Activated CD4-positive, alpha-beta T cell treated with anti-CD3 and anti-CD28 coated beads for 48 hours (primary cell): Measurements from ENCODE around the gene CLEC4E.
"Not testable (repeated sequence)": the region's sequence is repeated elsewhere in the genome, so short reads cannot be mapped to it uniquely, and the experiment has no call there.

ENCODE experiments used
- DNase-seq: peaks from one replicate; pipeline ENCODE4 v3.0.0-alpha.2; 2020

CLEC4E gene

DNA sequence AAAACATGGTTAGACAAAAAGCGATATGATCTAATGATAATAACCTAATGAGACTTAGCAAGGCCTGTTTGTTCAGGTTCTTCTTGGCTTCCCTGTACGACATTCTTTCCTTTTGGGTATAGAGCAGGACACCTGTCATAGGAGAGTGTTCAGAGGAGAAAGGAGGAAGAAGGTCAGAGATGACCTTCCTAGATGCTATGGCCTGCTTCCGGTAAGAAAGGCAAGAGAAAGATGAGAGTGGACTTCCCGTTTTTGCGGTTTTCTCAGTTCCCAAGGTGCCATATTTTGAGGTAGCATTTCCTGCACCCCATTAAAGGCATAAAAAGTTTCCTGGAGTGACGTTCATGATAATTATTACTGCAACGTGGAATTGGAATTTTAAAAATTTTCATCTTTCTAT lies 8.7 kb downstream of the CLEC4E start:
- no peak for DNase-seq

DNA sequence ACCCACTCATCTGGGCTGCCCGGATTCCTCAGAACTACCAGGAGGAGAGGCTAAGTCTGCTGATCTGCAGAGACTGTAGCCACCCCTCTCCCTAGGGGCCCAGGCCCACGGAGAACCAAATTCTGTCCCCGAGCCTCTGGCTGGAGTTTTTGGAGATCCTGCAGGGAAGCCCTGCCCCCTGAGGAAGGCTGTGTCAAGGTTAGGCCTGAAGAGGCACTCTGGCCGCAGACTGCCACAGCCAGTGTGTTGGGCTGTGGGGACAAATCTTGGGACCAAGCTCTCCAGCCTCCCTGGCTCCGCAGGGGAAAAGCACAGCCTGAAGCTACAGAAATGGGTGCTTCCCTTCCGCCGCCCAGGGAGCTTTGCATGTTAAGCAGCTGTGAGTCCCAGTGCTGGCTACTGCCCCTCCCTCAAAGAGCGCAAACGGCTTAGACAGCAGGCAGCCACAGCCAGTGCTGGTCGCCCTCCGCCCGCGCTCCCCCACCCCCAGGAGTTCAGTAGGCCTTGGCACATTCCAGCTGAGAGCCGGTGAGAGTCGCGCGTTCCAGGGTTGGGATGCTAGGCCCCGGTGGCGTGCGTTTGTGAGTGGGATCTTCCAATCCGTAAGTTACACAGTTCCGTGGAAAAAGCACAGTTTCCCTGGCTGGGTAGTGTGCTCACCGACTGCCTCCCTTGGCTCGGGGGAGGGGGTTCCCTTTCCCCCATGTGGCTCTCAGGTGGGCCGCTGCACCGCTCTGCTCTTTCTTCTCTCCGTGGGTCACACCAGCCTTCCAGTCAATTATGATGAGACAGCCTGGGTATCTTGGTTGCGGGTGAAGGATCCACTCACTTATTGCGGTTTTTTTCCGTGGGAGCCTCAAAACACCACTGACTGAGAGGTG lies 13.2 kb downstream of the CLEC4E start:
- no peak for DNase-seq

DNA sequence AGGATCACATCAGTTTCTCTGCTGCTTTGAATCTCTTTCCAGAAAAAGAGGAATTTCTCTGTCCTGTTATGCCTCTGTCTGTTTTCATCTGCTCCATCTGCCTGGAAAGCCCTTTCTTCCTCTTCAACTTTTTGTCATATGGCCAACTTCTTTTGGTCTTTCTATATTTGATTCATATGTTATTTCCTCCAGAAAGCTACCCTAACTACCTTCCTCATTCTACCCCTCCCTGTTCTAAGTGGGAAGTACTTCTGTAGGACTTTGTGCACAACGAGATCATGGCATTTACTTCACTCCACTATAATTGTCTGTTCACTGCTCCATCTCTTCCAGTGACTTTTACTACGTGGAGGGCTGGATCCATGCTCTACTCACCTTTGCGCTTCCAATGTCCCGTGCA lies 21.5 kb downstream of the CLEC4E start:
- DNase-seq: no peak

DNA sequence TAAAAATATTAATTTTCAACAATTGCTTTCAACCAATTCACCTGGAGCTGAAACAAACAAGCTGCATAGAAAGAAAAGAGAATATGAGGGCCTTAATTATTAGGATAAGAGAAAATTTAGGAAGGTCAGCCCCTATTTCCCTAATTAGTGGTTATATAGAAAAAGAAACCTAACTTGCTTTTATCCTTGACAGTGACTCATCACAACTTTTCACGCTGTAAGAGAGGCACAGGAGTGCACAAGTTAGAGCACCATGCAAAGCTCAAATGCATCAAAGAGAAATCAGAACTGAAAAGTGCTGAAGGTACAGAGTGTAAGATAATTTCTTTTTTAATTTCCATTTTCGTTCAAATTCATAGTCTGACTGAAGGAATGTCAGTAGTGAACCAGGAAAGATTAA lies 22.7 kb downstream of the CLEC4E start:
- no peak for DNase-seq

DNA sequence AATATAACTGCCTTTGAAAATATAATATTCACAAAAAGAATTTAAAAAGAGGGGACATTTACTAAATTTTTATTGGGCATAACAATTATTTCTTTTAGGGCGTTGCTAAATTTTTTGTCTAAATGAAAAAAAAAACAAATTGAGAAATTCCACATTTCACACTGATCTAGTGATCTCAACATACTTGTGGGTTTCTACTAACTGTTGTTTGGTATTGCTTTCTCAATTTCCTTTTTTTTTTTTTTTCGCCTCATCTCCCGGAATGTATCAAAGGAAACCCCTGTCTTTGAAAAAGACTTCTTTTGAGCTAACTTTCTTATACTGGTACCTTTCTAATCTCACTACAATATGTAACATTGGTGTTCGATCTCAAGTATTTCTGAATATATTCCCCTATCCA lies 27.4 kb downstream of the CLEC4E start, which contains the start of gene CLEC4D:
Gene CLEC4D, plus strand, starts transcription at position 248 of the 400 bp plus-strand sequence. CDS start 230 bp downstream, outside the sequence.
- DNase-seq: no peak

DNA sequence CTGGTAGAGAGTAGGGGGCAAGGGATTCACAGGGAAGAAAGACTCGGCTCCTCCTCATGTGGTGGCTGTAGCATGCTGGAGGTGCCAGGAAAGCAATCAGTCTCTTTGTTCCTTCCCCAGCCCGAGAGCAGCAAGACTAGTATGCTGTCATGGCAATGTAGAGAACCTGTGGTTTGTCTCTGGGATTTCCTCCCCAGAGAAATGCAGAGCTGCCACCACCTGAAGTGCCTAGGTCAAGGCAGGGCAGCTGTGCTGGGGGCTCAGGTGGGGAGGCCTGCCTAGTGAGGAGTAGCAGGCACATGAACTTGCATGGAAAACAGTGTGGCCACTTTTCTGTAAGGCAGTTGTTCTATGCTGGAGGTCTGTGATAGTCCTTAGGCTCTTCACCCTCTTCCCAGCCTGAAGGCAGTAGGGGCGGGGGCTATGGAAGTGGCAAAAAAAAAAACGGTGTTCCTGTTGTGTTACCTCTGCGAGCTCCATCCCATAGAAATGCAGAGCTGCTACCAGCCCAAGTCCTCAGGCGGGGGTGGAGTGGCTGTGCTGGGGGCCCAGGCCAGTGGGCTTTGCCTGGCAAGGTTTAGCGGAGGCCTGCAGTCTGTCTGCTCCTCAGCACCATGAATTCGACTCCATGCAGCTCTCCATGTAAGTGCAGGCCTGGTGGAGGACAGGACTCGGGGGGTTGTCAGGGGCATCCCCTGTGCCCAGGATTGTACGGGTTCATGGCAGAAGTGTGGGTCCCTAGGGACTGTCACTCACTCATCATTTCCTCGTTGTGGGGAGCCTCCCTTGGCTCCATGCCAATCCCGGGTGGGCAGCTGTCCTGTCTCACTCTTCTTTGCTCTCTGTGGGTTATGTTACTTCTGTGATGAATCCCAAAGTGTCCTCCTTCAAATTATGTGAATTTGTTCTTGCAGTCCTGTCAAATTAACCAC lies 31.5 kb downstream of the CLEC4E start:
- DNase-seq: no peak

DNA sequence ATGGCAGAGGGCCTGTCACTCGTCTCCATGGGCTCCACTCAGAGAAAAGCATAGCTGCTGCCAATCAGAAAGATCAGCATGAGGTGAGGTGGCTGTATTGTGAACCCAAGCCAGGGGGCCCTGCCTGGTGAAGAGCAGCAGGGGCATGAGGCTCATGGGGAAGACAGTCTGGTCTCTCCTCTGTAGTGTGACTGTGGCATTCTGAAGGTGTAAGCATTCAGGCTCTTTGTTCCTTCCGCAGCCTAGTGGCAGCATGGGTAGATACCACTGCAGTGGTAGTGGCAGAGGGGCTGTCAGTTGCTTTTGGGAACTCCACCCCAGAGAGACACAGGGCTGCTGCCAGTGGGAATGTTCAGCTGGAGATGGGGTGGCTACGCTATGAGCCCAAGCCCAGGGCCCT lies 32.5 kb downstream of the CLEC4E start:
- DNase-seq: no peak

DNA sequence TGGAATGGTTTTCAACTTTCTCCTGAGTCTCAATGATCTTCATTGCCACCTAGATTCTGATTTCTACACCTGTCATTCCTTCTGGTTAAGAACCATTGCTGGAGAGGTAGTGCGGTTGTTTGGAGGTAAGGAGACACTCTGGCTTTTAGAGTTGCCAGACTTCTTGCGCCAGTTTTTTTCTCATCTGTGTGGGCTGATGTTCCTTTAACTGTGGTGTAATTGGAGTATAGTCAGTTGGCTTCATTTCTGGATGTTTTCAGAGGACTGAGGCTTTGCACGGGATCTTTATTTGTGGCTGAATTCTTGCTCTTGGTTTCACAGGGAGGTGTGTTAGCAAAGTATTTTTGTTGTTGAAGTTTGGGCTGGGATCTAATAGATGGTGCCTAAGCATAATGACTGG lies 33.1 kb downstream of the CLEC4E start:
- no peak for DNase-seq

DNA sequence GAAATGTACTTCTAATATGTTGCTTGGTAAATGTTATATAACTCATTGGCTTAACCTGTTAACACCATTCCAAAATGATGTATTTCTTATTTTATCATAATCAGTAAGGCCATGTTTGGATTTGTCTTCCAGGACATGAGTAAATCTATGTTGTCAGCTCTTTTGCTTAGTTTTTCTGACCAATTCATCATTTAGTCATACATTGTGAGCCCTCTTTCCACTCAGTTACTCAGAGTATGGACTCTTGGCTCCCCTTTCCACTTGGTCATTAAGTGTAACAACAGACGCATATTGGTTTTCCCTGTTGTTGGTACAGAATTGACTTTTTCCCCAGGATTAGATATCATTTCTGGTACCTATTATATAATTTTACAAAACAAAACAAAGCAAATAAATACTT lies 36.4 kb downstream of the CLEC4E start:
- DNase-seq: no peak

DNA sequence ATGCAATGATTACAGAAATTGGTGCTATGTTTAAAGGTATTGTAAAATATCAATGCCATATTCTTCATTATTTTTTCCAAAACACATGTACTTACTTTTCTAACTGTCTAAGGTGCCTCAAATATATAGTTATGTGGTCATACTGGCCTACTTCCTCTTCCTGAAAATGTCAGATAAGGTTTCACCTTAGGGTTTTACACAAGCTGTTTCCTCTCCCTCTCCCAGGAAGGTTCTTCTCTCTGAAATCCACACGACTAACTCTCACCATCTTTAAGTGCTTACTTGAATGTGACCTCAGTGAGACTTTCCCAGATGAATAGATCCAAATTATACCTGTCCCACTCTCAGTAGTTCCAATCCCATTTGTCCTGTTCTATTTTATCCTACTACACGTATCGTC lies 39.0 kb downstream of the CLEC4E start:
- DNase-seq: no peak

DNA sequence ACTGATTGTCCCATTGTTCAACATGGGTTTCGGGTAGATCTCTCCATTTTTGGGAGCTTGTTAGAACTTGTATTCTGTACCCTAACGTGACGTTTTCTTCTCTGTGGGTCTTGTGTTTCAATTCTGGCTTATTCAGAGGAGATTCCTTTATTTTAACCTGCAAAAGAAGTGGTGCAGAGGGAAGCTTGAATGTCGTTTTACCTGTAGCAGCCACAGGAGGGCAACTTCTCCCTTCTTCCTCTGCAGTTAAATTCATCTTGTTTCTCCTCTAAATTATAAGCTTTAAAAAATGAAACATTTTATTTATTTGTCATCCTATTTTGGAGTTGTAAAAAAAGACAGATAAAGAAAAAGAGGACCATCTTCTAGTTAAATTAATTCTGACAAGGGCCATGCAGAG lies 41.1 kb downstream of the CLEC4E start:
- DNase-seq: no peak

DNA sequence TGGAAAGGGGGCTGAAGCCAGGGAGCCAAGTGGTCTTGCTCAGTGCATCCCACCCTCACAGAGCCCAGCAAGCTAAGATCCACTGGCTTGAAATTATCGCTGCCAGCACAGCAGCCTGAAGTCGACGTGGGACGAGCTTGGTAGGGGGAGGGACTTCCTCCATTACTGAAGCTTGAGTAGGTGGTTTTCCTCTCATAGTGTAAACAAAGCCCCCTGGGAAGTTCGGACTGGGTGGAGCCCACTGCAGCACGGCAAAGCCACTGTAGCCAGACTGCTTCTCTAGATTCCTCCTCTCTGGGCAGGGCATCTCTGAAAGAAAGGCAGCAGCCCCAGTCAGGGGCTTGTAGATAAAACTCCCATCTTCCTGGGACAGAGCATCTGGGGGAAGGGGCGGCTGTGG lies 44.6 kb downstream of the CLEC4E start:
- not testable (repeated sequence) for DNase-seq

DNA sequence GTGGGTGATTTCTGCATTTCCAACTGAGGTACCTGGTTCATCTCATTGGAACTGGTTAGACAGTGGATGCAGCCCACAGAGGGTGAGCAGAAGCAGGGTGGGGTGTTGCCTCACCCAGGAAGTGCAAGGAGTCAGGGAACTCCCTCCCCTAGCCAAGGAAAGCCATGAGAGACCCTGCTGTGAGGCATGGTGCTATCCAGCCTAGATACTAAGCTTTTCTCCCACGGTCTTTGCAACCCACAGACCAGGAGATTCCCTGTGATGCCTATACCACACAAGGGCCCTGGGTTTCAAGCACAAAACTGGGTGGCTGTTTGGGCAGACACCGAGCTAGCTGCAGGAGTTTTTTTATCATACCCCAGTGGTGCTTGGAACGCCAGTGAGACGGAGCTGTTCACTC lies 45.0 kb downstream of the CLEC4E start:
- DNase-seq: not testable (repeated sequence)

DNA sequence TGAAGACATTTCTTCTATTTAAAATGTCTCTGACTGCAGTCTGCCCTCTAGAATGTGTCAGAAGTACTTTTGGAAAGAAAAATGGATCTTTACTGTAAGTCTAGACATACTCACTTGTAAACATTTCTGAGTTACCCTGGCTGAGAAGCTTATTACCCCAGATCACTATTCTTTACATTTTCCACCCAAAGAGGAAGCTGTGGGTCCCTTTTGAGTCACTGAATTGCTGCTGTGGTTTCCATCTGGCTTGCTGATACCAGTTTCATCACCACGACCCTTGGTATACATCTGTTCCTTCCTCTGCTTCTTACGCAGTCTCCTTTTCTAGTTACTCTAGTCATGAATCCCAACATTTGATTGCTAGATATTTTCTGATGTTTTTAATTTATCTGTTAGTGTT lies 47.6 kb downstream of the CLEC4E start:
- DNase-seq: peak; percentile 53

DNA sequence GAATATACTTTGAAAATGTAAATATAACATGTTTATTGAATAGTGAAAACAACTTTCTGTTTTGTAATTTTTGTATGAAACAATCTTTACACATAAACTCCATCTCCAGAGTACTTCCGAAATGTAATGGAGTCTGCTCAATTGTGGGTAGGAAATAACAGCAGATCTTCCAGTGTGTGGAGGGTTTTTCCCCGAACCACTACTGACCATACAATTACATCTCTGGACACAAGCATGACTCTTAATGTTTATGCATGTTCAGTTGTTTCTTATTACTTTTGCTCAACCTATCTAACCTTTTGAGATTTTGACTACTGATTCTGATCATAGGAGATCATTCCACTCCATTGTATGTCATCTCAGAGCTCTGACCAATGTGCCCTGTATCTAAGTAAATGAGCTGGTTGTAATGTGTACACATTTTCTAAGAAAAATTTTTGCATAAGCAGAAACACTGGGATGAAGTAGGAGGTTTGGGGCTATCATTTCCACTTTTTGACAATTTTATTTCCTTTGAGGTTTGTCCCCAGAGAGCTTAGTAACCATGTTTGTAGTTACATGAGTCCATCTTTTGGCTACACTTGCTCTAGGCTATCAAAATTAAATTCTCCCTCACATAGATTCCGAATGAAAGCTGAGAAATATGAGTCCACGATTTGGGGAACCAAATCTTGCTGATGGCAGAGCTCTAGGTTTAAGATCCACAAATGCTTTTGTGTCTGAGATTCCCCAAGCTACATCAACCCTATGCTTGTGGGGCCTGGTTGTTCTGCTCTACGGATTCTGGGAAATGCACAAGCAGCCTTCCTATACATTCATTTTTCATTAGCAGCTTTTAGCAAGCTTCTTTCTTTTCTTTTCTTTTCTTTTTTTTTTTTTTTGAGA lies 48.8 kb downstream of the CLEC4E start:
- DNase-seq: no peak
